HG02763 (cell line): ENCODE results near the gene MKNK1.

Experiments used
- ATAC-seq: cut with Tn5 transposase; IDR thresholded peaks from one replicate; pipeline ENCODE4 v1.9.1; 2021; ENCODE audit warnings: mild to moderate bottlenecking, moderate library complexity; ENCODE audit not compliant: unreplicated experiment

The MKNK1 gene

DNA sequence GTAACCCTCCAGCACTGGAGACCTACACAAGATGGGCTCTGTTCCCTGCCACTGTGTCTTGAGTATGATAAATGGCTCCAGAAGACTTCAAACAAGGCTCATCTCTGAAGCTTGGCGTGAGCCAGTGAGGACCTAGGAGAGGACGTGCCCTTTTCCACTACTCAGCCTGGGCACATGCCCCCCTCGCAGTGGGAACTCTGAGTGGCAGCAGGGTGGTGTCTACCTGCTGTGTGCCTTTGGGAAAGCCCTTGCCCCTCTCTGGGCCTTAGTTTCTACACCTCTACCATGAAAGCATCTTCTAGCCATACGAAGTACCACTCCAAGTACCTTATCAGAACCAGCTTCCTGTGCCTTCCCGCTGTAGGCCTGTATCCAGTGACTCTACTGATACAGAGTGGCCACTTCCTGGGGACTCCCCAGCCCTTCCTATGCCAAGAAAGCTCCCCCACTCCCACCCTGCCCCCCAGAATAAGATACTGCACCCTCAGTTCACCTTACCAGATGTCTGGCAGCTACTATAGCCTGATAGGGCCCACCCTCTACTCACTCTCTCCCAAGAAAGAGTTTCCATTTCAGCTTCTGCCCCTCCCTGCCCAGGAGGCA is 15.7 kb upstream of the MKNK1 start:
- ATAC-seq = no peak

DNA sequence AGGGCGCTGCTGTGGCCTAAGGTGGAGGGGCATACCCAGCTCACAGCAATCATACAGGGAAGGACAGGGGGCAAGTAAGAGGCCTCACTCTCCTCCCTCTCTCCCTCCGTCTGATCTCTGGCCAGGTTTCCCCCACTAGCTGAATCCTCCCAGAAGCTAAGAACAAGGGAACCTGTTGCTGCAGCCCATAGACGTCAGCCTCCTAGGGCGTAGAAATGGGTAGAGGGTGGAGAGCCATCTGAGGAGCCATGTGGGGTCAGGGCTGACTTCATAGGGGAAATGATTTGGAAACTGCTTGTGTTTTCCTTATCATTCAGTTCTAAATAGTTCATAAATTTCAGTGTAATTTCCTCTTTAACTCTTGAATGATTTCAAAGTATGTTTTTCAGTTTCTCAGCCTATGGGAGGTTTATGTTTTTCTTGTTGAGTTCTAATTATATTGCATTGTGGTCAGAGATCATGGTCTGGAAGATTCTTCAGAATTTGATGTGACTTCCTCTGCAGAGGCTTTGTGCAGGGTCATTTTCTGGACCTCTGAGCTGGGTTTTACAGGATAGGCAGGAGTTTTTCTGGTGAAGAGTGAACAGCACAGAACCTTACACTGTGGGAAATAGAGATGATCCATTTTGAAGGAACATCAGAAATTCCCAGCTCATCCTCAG is 14.8 kb upstream of the MKNK1 start:
- no peak for ATAC-seq

DNA sequence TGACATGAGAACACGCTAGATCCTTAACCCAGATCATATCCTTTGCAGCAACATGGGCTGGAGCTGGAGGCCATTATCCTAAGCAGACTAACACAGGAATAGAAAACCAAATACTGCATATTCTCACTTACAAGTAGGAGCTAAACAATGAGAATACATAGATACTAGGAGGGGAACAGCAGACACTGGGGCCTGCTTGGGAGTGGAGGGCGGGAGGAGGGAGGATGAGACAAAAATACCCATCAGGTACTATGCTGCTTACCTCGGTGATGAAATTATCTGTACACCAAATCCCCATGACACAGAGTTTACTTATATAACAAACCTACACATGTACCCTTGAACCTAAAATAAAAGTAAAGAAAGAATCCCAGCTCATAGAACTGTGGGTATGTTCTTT is 13.8 kb upstream of the MKNK1 start:
- ATAC-seq = no peak

DNA sequence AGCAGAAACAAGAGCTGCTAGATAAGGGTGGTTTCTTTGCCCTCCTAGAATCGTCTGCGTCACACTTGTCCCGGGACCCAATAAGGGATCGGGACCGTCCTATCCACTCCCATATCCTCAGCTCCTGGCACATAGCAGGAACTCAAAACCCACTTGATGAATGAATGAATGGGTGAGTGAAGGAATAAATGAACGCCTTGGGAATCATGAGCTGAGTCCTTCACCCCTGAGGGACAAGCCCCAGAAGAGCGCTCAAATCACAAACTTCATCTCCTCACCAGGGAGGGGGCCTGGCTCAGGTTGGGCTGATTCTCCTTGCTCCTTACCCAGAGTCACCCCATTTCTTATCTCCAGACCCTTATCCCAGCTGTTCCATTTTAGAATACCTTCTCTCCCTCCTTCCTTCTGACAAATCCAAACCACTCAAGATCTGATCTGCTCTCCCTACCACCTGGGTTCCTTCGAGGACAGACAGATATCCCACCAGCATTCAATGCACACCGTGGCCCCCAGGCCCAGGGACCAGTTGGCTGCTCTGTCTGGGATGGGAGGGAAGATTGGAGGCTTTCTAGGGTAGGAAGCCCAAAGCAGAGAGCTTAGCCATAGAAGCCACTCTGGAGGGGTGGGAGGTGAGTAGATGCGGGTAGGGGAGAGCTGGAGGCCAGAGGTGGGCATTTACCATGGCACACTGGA is 13.2 kb upstream of the MKNK1 start:
- ATAC-seq = no peak

DNA sequence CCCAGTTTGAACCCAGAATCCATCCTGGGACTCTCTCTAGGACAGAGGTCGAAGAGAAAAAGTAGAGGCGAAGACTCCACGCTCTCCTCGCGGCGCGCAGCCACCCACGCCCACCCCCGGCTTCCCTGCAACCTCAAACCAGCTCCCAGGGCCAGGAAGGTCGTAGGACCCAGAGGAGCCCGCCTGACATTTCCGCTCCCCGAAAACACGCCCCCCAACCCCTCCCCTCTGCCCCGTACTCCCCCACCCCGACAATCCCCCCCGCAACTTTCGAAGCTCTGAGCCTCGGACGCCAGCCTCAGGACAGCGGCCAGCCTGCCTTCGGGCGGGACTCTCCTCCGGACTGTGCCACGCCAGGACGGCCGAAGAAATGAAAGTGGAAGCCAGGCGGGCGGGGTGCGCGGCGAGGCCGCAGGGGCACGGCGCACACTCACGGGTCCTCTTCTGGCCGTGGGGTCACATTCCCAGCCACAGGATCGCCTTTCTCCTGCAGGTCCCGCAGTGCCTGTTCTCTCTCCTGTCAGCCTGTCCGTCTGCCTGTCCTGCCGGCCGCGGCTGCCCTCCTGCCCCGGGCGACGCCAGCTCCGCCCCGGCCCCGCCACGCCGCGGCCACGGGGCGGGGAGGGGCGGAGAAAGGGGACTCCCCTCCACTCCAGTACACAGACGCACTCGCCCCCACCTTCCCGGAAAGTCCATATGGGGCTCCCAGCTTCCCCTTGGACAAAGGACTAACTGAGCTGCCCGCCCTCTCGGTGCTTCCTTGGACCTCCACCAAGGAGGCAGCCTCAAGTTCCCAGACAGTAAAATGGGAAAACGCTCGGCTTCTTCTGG is 12.4 kb upstream of the MKNK1 start, which contains the start of gene MOB3C:
TSS of gene MOB3C (minus strand) at position 535 of the 831 bp plus-strand sequence. CDS start 3,490 bp downstream, outside the sequence.
- peak; percentile 66 for ATAC-seq

DNA sequence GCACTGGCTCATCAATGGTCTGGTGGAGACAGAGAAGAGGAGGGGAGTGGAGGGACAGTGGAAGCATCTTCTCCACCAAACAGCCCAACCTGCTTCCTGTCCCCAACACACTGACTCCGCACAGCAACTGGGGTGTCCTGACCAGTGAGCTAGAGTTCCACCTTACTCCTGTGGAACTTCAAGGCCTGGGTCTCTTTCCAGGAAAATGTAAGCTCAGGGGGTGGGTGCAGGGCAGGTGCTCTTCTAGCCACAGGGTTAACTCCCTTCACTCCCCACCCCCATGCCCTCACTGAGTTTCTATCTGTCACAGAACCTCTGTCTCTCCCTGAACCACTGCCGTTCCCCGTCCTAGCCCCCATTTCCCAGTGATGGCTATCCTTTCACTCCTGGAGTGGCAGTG is 11.7 kb upstream of the MKNK1 start:
- ATAC-seq = no peak

DNA sequence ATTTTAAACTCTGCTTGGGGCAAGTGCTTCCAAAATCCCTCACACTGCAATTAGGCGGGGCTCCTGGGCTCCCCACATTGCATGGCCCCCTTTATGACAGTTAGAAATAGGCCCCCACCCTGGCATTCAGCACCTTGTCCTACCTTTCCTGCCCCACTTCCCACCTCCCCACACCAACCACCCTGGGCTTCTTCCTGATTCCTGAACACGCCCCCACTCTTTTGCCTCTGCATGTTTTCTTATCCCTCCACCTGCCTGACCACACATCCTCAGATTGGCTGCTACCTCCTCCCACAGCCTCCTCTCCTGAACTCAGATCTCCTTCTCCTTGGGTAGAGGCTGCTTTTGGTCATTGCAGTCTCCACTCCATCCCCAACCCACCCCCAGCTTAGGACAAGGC is 11.0 kb upstream of the MKNK1 start:
- ATAC-seq = no peak

DNA sequence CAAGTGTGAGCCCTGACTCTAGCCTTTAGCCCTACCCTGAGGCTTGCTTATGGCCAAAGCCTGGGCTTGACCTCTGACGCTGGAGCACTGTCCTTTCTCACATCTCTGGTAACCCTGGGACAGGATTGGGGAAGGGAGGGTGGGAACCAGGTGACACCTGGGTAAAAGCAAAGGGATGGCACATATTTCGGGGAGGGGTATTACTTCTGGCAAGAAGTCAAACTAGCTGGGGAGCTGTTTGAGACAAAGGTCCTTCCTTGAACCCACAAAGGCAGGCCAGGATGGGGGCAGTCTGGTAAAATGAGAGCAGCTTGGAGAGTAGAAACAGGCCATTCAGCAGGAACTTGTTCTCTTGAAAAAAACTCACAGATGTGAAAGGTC is 10.5 kb upstream of the MKNK1 start:
- no peak for ATAC-seq

DNA sequence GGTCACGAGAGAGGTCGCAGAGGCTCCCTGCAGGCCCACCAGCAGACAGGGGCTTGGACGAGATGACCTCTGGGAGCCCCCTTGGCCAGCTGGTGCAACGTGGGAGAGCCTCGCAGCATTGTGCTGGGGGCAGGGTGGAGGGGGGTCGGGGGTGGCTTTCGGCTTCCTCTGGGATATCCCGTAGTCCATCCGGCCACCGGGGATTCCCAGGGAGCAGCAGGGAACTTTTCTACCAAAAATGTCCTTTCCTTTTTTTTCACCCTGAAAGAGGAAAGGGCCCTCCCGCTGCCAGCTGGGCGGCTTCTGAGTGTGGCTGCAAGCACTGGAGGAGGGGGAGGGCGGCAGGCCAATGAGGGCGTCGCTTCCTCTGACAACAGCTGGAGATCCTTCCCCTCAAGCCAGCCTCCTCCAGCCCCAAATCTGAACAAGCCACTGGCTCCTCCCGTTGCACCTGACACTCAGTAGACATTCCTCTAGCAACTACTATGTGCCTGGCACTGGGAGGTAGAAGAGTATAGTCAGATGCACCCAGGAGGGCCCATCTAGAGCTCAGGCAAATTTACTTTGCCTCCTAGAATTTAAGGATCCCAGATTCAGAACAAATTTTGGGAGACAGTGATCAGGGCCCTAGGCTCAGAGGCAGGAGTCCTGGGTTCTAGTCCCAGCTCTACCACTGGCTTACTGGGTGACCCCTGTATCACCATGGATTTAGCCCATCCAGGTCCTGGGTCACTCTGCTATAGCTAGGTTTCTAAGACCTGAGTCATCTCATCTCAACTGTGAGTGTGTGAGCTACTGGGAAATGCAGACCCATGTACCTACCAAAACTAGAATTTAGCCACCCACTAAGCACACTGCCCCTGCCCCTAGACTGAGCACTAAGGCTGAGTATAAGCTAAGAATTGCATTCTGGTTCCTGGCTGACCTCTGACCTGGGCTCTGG is 9.9 kb upstream of the MKNK1 start:
- peak; percentile 41 for ATAC-seq

DNA sequence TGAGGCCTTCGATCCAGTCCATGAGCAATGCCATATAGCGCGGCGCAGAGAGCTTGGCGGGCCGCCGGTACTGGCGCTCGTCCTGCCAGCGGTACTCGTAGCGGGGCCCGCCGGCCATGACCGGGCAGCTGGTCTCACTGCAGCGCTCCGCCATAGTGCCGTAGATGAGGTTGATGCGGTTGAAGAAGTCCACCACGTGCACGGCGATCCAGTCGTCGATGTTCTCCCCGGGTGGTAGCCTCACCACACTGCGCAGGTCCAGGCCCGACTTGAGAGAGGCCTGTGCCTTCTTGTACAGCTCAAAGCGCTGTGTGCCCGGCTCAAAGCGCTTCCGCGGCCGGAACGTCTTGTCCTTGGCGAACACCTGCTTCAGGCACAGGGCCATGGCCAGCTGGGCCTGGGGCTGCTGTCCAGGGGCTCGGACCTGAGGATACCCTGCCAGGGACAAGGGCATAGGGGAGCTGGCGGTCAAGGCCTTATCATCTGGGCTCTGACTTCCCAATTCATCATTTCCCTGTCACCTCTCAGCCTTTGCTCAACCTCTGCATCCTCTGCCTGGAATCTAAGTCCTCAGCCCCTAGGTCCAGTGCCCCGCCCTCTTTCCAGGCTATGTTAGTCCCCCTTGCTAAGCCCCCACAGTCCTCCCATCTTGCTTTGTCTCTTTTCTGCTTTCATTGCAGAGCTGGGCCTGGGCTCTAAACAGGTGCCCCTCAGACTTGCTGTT is 9.0 kb upstream of the MKNK1 start:
- no peak for ATAC-seq

DNA sequence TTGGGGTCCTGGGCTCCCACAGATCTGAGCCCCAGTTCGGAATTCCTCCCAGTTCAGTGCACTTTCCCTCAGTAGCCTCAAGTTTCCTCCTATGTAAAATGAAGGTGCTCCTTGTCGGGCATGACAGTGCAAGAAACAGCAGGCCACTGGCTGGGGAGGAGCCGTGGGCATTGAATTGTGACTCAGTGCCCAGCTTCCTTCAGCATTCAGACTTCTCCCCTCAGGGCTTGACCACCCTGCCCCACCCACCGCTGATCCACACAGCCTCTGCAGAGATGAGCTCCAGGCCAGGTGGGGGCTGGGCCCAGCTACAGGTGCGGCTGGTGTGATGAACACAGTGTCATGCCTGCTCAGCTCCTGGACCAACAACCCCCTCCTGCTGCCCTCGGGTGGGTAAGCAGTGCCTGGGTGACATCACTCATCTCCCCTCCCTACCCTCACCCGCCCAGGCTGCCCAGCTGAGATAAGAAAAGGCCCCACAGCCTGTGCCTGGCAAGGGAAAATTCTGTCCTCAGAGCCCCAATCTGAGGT is 7.7 kb upstream of the MKNK1 start:
- ATAC-seq = no peak

DNA sequence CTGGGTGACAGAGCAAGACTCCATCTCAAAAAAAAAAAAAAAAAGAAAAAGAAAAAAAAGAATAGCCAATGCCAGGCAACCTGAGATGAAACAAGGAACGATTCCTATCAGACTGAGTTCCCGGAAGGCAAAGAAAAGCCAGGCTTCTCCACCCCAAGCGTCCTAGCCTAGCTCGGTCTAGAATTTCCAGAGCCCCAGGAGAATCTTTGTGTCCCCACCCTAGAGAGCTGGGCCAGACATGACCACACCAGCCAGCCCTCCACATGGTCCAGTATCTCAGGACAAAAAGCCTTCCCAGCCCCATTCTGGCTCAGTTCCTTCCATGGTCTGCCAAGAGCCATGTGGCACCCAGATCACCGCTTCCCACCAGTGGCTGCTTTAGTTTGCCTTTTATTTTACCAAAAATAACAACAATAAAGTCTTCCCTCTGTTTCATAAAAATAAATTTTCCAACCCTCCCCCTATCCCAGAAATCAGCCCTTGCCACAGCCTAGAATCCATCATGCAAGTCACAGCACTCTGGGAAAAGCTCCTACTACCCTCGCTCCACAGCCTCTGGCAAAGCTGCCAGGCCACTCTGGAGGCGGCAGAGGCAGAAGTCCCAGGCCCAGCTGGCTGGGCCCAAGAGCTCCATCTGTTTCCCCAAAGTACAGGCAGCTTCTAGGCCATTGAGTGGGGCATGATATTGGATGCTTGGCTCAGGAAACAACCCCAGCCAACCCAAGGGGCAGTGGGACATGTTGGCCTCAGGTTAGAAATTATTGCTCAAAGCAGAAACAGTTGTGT is 3.5 kb upstream of the MKNK1 start:
- no peak for ATAC-seq

DNA sequence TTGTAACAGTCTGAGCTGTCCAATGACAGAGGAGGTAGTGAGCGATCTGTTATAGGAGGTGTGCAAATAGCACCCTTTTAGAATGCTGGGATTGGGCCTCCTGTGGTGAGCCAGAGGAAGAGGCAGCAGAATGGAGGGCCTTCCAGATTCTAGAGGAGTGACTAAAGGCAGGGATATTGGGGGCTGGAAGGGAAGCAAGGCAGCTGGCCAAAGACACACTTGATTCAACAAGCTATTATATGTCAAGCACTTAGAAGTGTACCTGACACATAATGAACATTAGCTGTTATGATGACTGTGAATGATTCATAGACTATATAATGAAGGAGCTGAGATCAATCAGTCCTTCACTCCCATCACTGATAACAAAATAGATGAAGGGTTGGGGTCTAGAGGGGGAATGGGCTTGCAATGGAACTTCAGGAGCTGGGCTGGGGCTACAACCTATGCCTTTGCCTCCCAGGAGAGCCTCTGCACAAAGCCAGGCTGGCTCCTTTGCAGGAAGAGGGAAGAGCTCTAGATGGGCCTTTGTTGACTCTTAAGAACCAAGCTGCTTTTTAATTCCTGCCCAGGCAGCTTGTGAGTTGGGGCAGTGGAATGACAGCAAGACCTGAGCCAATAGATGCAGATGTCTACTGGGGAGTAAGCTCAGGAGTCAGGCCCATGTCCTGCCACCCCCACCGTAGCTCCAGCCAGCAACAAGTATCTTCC is 2.3 kb upstream of the MKNK1 start:
- no peak for ATAC-seq

DNA sequence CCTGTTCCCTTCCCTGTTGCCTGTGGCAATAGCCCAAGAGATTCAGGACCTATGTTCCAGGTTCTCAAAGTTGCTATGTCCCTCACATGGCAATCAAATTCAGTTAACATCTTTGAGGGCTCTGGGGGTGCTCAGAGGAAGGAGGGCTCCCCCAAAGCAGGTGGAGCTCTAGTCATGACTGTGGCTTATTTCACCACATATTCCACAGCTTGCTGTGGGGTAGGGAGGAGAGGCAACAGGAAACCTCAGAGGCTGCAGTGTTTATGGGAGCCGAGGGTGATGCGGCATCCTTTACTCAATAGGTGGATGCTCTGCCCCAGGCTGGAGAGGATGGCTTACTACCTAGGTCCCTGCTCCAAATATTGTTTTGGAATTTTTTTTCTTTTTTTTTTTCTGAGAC is 1.2 kb upstream of the MKNK1 start:
- ATAC-seq = no peak

DNA sequence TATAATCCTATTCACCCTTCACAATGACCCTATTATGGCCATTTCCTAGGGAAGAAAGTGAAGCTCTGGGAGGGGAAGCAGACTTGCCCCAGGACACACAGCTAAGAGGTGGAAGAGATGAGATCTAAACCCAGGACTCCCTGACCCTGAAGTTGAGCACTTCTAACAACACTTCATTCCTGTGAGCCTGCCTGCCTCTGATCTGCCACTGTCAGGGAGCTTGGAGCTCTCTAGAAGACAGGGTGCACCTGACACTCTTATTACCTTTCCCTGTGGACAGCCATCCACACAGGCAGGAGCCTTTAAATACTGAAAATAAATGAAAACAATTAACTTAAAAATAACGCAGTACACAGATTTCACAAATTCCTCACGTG is 599 bp downstream of the MKNK1 start:
- ATAC-seq = no peak

DNA sequence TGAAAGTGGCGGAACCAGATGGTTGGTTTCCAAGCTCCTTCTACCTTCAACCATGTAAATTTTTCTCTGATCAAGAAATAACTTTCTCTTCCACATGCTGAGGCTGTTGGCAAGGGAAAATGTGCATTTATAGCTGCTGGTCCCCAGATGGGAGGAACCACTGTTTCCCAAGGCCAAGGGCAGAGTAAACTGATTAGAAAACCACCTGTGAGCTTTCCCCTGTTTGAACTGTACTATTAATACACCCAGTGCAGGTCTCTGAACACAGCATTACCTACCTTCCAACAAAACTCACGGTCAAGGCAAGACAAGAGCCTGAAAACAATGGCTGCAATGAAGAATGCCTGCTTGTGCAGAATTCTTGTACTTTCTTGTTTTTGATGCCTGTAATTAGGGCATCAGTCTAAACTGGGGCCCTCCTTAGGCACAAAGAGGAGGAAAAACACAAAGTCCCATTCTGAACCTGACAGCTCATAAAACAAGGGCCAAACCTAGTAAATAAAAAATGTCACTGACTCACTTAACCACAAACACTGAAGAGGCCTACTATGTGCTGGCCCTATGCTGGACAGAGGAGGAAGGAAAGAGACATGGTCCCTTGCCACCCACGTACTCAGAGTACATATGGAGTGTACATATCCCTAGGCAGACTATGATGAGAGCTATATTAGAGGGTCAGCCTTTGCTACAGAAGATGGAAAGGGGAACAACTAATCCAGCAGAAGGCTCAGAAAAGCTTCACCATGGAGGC is 2.6 kb downstream of the MKNK1 start:
- no peak for ATAC-seq
